GM19468 (cell line): ENCODE measurements around the gene UNC5CL.
A peak's percentile ranks its signal among the peaks of the same experiment; 100 is the strongest.
"Not testable (repeated sequence)": the region's sequence is repeated elsewhere in the genome, so short reads cannot be mapped to it uniquely, and the experiment has no call there.

Experiments
- ATAC-seq: cut with Tn5 transposase; IDR thresholded peaks from one replicate; pipeline ENCODE4 v1.9.1; 2021; ENCODE audit warnings: mild to moderate bottlenecking, moderate library complexity, moderate number of reproducible peaks; ENCODE audit not compliant: unreplicated experiment; ENCODE audit errors: extremely low read depth

UNC5CL gene

GRCh38 chr6:41040940-41041536 lies 2.0 kb upstream of the UNC5CL start:
- no peak for ATAC-seq

DNA sequence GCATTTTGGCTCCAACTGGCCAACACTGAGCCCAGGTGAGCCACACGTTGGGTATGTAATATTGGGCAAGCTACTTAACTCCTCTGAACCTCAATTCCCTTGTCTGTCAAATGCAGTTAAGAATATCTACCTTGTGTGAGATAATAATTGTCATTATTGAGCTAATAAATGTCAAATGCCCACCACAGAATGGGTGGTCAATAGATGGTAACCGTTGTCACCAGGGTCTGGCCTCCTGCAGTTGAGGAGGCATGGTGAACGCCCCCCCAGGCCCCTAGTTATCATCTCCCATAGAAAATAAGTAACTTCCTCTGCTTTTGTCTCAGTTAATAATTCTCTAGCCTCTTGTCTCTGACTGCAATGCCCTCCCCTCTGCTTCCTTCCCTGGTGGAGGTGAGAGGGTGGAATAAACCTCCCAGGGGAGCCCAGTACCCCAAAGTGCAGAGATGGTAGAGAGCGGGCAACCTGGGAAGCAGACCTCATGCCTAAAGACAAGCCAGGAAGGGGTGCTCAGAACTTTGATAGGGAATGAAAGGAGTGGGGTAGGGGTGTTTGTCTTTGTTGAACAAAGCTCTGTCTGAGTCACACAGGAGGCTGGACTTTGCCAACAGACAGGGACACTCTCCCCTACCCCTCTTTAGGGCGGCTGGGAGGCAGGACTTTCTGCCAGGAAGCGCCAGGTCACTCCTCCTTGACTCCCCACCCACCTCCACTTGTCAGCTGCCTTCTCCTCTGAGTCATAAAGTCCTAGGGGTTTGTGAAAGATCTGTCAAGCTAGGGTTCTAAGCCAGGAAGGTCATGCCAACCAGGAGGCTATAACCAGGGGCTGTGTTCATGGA lies 1.3 kb upstream of the UNC5CL start:
- no peak for ATAC-seq

DNA sequence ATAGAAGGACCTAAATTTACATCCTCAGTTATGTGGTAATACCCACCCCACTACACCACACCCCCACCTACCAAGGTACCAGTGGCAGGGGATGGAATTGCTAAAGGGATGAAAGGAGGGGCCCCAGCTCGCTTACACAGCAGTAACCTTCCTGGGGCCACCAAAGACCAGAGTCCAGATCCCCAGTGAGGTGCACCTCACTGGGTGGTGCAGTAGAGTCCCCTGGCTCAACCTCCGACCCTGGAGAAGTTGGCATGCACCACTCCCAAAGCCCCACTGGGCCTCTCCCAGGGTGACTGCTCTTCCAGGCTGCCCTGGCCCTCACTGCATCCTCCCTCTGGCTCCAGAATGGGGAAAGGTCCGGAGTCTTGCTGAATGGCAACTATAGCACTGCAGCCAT lies 816 bp downstream of the UNC5CL start:
- no peak for ATAC-seq

DNA sequence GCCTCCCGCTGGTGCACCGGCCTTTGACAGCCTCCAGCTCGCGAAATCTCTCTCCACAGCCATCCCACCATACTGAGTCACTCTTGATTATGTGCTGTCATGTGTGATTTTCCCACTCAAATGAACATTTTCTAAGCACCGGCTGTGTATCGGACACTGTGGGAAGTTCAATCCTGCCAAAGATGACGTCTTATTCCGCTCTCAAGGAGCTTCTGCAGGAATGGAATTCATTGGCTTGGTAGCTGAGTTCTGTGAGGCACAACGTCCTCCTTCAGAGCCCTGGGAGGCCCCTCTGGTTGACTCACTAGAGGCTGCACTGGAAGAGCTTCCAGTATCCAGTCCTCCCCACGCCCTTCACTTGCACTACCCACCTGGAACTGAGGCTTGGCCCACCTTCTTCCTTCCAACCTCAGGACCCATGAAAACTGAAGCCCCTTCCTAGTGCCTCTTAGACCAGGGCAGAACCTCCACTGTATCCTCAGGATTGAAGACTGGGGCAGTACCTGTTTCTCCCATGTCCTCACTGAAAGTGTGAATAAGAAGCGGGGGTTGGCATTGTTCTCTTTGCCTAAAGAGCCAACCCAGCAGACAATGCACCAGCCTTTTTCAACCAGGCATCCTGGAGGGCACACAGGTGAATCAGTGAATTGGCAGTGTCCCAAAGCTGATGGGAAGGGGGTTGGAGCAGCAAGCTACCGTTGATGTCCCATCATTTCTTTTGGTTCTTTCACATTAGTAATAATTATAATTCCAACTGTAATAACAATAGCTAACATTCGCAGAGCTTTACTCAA lies 1.7 kb downstream of the UNC5CL start:
- no peak for ATAC-seq

- no peak for ATAC-seq
Observed at GRCh38 chr6:41036601-41037000, 2.4 kb downstream of the UNC5CL start.

DNA sequence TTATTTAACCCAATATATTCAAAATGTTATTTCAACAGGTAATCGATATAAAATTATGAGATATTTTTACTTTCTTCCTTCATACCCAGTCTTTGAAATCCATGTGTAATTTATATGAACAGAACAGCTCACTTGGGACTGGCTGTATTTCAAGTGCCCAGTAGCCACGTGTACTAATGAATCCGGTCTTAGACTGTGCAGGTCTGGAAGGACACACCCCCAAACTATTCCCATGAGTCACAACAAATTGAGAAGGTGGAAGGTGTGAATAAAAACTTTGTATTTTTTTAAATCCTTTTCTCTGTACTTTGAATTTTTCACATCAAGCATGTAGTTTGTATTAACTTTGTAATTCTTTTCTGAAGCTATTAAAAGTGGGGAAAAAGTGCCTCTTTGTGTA lies 2.8 kb downstream of the UNC5CL start:
- ATAC-seq, result no peak

GRCh38 chr6:41033776-41034175 lies 5.2 kb downstream of the UNC5CL start:
- ATAC-seq, result no peak

DNA sequence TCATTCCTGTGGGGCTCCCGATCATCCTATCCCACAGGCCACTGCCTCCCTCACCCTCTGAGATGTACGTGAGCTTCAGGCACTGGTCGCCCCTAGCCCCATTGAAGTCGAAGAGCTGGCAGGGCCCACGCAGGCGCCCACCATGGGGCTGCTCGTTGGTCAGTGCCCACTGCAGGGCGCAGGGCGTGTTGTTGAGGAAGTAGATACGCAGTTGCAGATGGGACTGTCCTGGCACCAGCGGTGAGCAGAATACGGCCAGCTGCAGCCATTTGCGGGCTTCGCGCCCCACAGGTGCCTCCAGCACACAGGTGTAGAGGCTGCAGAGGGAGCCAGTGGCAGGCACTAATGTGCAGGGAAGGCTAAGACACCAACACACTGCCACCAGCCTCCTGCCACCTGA lies 6.2 kb downstream of the UNC5CL start:
- ATAC-seq, result no peak

DNA sequence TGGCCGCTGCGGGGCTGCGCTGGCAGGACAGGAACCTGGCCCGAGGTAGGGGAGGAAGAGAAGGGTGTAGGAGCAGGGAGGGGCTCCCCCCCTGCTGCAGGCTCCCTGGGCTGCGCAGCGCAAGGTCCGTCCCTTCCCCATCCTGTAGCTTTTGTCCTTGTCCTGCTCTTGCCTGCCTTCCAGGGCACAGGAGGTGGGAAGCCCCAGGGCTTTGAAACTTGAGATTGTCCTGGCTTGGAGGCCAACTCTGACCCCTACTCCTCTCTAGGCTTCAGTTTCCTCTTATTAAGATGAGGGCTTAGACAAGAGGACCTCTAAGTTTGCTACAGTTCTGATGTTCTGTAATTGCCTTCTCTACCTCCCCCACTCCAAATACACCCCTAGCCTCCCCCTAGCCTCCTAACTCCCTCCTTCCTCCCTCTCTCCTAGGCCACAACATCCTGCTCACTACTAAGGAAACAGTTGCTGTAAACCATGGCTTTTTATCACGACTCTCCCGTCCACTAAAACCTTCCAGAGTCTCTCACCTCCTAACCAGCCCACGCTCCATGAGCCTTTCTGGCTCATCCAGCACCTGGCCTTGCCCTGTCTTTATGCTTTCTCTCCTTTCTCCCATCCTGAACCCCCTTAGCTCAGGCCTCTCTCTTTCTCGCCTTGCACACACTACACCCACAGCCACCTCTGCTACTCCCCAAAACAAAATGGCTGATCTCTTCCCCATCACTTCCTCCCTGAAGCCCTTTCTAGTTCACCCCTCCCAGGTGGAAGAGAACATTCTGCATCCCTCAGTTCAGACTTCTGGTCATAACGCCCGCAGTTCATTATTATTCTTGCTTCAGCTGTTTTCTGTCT lies 10.2 kb downstream of the UNC5CL start:
- no peak for ATAC-seq

DNA sequence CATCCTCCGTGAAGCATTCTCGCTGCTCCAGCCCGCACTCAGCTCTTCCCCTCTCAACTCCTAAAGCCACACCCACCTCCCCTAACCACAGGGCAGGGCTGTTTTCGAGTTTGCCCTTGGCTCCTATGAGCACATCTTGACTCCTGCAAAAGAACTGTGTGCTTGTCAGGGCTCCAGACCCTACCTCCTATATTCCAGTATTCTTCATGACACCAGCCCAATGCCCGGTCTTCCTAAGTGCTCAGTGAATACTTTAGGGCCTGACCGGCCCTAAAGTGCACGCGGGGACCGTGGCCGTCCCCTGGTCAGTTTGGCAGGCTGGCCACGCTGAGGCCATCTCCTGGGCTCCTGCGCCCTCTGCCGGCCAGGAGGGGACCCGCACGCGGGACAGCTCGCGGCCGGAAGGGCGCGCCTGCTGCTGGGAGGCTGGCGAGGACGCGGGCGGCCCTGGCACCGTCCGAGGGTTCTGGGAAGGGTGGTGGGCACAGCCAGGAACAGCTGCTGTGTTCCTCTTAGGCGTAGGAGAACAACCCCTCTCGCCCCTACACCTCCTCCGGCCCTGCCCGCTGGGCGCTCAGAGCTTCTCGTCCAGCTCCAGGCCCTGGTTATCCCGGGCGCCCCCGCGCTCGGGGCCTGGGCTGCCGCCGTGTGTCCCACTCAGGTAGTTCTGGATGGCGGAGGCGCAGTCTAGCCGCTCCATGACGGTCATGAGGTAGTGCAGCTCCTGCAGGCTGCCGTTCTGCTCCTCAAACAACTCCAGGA lies 11.0 kb downstream of the UNC5CL start:
- peak; percentile 57 for ATAC-seq

DNA sequence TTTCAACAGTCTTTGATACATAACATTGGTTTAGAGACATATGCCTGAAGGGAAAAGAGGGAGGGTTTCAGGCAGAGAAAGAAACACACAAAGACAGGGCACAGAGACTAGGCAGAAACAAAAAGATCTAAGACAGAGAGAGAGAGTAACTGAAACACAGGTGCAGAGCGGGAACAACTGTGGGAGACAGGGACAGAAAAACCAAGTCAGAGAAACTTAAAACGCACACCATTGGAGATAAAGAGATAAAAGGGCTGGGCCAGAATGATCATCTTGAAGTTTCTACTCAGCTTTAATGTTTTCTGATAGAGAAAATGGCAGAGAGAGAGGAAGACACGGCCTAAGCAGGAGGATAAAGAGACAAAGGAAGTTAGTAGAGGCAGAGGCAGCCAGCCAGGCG lies 11.8 kb downstream of the UNC5CL start:
- no peak for ATAC-seq

DNA sequence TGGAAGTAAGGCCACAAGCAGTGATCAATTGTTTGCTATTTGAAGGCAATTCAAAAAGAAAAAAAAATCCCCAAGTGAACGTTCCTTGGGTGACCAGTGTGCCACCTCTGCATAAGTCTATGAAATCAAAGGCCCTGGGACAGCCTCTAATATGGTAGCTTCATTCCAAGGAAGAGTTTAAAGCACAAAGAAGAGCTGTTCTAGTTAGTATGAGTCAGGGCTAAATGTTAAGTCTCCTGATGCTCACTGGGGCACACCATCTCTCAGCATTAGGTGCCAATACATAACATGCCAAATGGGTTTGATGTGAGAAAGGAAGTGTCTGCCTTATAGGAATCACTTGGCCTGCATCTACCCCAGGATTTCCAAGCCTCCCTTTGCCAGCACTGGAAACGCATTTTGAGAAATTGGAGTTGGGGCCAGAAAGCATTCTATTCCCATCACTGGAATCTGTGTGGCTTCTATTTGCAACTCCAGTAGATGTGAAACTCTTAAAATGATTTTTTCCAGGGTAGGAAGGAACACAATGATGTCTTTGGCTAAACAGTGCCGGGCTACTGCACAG lies 13.0 kb downstream of the UNC5CL start:
- no peak for ATAC-seq

- no peak for ATAC-seq
Observed at GRCh38 chr6:41023114-41023513, 15.9 kb downstream of the UNC5CL start.

DNA sequence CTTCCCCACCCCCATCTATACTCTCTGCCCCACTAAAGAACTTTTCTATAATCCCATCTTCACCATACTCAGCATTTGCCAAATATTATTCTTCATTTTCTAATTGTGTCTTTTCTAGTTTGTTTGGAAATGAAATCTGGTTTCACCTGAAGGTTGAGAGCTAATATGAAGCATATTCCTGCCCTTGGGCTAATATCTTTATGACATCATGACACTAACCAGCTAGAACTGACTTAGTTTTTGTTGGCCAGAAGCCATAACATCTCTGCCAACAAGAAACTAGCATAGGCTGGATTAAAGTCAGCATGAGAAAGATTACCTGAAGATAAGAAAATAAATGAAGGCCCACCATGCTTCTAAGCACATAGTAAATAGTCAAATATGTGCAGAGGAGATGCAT lies 16.7 kb downstream of the UNC5CL start:
- ATAC-seq, result no peak

GRCh38 chr6:41021832-41022231 lies 17.2 kb downstream of the UNC5CL start:
- no peak for ATAC-seq

GRCh38 chr6:41017663-41018062 lies 21.4 kb downstream of the UNC5CL start:
- ATAC-seq, result no peak

DNA sequence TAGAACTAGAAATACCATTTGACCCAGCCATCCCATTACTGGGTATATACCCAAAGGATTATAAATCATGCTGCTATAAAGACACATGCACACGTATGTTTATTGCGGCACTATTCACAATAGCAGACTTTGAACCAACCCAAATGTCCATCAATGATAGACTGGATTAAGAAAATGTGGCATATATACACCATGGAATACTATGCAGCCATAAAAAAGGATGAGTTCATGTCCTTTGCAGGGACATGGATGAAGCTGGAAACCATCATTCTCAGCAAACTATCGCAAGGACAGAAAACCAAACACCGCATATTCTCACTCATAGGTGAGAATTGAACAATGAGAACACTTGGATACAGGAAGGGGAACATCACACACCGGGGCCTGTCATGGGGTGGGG lies 23.2 kb downstream of the UNC5CL start:
- not testable (repeated sequence) for ATAC-seq

DNA sequence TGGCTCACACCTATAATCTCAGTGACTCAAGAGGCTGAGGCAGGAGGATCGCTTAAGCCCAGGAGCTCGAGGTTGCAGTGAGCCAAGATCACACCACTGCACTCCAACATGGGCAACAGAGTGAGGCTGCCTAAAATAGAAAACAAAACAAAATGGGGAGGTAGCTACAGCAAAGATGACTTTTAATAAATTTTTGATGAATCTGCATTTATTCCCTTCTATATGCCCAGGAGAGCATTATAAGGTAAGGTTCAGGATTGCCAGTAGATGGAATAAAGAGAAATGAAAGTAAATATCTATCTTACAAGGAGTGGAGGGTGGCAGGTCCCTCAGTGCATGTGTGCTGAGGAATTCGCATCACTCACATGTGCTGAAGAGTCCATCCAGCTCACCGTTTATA lies 24.2 kb downstream of the UNC5CL start:
- ATAC-seq, result no peak

GRCh38 chr6:41013466-41014153 lies 25.4 kb downstream of the UNC5CL start:
- ATAC-seq, result no peak
